Measurements from ENCODE around the gene PON2.

Gene PON2

GRCh38 chr7:95432606-95433005 is 2.2 kb downstream of the PON2 start:
- TF ChIP-seq, protein P1, sequence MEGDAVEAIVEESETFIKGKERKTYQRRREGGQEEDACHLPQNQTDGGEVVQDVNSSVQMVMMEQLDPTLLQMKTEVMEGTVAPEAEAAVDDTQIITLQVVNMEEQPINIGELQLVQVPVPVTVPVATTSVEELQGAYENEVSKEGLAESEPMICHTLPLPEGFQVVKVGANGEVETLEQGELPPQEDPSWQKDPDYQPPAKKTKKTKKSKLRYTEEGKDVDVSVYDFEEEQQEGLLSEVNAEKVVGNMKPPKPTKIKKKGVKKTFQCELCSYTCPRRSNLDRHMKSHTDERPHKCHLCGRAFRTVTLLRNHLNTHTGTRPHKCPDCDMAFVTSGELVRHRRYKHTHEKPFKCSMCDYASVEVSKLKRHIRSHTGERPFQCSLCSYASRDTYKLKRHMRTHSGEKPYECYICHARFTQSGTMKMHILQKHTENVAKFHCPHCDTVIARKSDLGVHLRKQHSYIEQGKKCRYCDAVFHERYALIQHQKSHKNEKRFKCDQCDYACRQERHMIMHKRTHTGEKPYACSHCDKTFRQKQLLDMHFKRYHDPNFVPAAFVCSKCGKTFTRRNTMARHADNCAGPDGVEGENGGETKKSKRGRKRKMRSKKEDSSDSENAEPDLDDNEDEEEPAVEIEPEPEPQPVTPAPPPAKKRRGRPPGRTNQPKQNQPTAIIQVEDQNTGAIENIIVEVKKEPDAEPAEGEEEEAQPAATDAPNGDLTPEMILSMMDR (conservative IDR thresholded peaks at IDR 0.05; ENCODE audit: low read depth, low read length), result no peak
- no peak for DNase-seq (ENCODE audit: low read depth)
- no peak overlapping the region for H3K4me3 ChIP-seq (ENCODE audit: low read length)

DNA sequence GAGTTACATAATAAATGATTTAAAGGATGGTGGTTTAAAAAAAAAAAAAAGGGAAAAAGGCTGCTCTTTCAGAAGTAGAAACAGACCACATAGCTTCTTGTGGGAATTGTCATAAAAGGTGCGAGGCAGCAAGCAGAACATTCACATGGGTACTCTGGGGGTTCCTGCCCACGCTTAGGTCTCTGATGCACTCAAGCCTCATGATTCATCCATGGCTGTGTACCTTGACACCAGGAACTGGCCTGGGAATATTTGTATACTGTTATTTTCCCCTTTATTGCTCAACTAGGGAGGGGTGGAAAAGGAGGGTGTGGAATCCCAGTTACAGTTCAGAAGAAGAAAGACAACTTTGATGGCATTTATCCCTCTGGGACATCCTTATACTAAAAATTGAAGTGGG is 4.0 kb downstream of the PON2 start:
- H3K4me3 ChIP-seq (ENCODE audit: low read length), result no peak overlapping the region
- DNase-seq (ENCODE audit: low read depth), result no peak
- TF ChIP-seq, protein P1 (conservative IDR thresholded peaks at IDR 0.05; ENCODE audit: low read depth, low read length), result no peak

GRCh38 chr7:95429241-95429990 is 5.4 kb downstream of the PON2 start:
- TF ChIP-seq, protein P1 (conservative IDR thresholded peaks at IDR 0.05; ENCODE audit: low read depth, low read length), result no peak
- DNase-seq (ENCODE audit: low read depth), result no peak
- no peak overlapping the region for H3K4me3 ChIP-seq (ENCODE audit: low read length)

DNA sequence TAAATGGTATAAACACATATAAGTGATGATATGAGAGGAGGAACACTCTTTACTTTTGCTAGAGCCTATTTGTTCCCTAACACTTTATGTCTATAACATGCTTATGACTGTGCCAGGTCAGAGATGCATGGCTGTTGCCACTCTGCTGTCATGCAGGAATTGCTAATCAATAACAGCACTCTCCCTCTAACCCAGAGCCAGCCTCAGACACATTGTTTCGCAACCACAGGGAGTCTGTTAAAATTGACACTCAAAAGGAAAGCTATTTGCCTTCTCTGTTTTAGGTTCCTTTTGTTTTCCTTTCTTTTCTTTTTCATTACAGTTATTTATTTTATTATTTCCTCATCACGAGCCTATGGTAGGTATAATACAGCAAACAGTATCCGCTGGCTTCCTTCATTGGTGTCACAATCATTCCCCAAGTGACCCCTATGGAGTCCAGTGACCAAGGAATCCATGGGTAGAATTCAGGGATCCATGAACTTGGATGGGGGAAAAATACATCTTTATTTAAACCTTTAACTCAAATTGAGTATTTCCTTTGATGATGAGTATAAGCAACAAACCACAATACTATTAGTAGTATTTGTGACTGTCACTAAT is 6.8 kb downstream of the PON2 start:
- TF ChIP-seq, protein P1 (conservative IDR thresholded peaks at IDR 0.05; ENCODE audit: low read depth, low read length), result no peak
- no peak for DNase-seq (ENCODE audit: low read depth)
- H3K4me3 ChIP-seq (ENCODE audit: low read length), result no peak overlapping the region

DNA sequence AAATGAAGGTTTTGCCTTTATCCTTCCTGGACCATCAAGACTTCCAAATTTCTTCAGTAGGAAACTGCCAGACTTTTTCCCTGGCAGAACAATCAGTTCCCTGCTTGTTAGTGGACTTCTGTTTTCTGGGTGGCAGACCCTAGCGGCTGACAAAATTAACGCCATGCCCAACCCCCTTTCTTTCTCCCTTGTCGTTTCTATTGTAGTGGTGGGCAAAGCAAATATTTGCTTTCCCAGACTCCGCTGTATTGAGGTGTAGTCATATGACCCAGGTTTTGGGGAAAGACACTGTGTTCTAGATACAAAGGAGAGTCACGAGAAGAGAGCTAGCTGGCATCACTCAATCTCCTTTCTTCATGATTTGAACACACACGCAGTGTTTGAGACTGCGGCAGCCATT is 7.7 kb downstream of the PON2 start:
- TF ChIP-seq, protein P1 (conservative IDR thresholded peaks at IDR 0.05; ENCODE audit: low read depth, low read length), result no peak
- no peak overlapping the region for H3K4me3 ChIP-seq (ENCODE audit: low read length)
- no peak for DNase-seq (ENCODE audit: low read depth)

DNA sequence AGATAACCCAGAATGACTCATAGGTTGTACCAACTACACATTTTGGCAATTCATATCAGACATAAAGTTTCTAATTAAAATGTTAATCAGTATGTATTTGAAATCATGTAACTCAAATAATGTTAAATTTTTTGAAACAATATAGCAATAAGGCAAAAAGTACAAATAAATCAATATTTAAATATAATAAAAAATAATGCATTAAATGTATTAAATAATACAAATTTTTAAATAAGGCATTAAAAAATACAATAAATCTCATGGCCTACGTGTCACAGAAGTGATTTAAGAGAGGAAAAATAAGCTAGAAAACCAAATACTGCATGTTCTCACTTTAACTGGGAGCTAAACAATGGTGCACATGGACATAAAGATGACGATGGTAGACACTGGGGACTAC is 9.1 kb downstream of the PON2 start:
- no peak overlapping the region for H3K4me3 ChIP-seq (ENCODE audit: low read length)
- DNase-seq (ENCODE audit: low read depth), result no peak
- TF ChIP-seq, protein P1 (conservative IDR thresholded peaks at IDR 0.05; ENCODE audit: low read depth, low read length), result no peak

- no peak overlapping the region for H3K4me3 ChIP-seq (ENCODE audit: low read length)
- DNase-seq (ENCODE audit: low read depth), result no peak
- TF ChIP-seq, protein P1 (conservative IDR thresholded peaks at IDR 0.05; ENCODE audit: low read depth, low read length), result no peak
Observed at GRCh38 chr7:95424716-95425115, 10.1 kb downstream of the PON2 start.

All from retinal pigment epithelial cell (primary cell).